Kidney (tissue), 14 donors: ENCODE measurements around the gene KRI1. TPM values are rescaled to one million over a fixed set of nuclear protein-coding genes. Genes with fewer than 3 reads are reported as not detected.

Experiments
- DNase-seq, 5 donors: peaks; one replicate each; pipeline ENCODE4 v3.0.0-alpha.2; 2013 to 2020
- FAIRE-seq: peaks from 2 replicates; lab custom pipeline; 2012; peaks lifted over from hg19 to GRCh38; lab: Jason Lieb, UNC
- H3K27ac ChIP-seq, 2 donors: one replicate each; pipeline ENCODE4 v1.7.0; 2013; ENCODE audit warnings: low read depth in 2 of 2, low read length in 2 of 2, inconsistent platforms in 1 of 2
- H3K27me3 ChIP-seq: one replicate; pipeline ENCODE4 v1.7.1; 2013; ENCODE audit warnings: low read length, inconsistent platforms; ENCODE audit not compliant: control insufficient read depth, insufficient read depth
- H3K36me3 ChIP-seq, 3 donors: one replicate each; pipeline versions ENCODE4 v1.7.0 to v1.7.1; 2013; ENCODE audit warnings: low read length in 3 of 3, control low read depth in 1 of 3, inconsistent platforms in 1 of 3; ENCODE audit not compliant: insufficient read depth in 3 of 3, control insufficient read depth in 2 of 3
- H3K4me1 ChIP-seq, 3 donors: one replicate each; pipeline versions ENCODE4 v1.7.0 to v1.7.1; 2013; ENCODE audit warnings: low read length in 3 of 3, inconsistent platforms in 1 of 3, low read depth in 1 of 3; ENCODE audit not compliant: control insufficient read depth in 2 of 3, insufficient read depth in 2 of 3
- H3K4me3 ChIP-seq, 3 donors: one replicate each; pipeline versions ENCODE4 v1.7.0 to v1.8.1; 2013; ENCODE audit warnings: low read length in 3 of 3, control low read depth in 1 of 3, inconsistent platforms in 1 of 3
- H3K9ac ChIP-seq, 3 donors: one replicate each; pipeline versions ENCODE4 v1.7.0 to v1.7.1; 2013; ENCODE audit warnings: low read length in 3 of 3, control low read depth in 1 of 3, inconsistent platforms in 1 of 3
- H3K9me3 ChIP-seq, 3 donors: one replicate each; pipeline versions ENCODE4 v1.7.0 to v1.7.1; 2013; ENCODE audit warnings: low read length in 3 of 3, control low read depth in 1 of 3, inconsistent platforms in 1 of 3; ENCODE audit not compliant: control insufficient read depth in 2 of 3, insufficient read depth in 1 of 3
- intact Hi-C: fragments of 100-400 bp; cut with DNase I; formaldehyde crosslinking; loops from one replicate; pipeline ENCODE4 v1.11.1; 2022
- polyA plus RNA-seq: library from polyadenylated mRNA; stranded (reverse); fragments of 350-450 nt; fragmentation: Illumina TruSeq; extraction: RNeasy Lipid Tissue Mini Kit (QIAGEN cat#74804); gene quantifications from one replicate; pipeline ENCODE4 v1.2.3, GENCODE V29; 2014; ENCODE audit warnings: low read depth, low replicate concordance; ENCODE audit not compliant: insufficient read depth
- total RNA-seq: library from RNA; stranded (reverse); fragmentation: NEBNext Ultra II Directional; extraction: Animal tissue kit (Norgen Biotek cat#: 25700); gene quantifications from one replicate; pipeline ENCODE4 v1.2.1, GENCODE V29; 2021
- TF ChIP-seq, protein P1 (sequence below): IDR thresholded peaks from 3 replicates; pipeline ENCODE4 v1.5.1; 2012; ENCODE audit warnings: mild to moderate bottlenecking, moderate library complexity, borderline replicate concordance; ENCODE audit not compliant: insufficient read depth; ENCODE audit errors: extremely low read depth
- donor health status: control.
- donor health status: control.
- donor health status: control.
- donor health status: control.
- donor health status: control.
- donor health status: DM: yes; HTN: yes; CAD: no.
- donor health status: Normal renal cell carcinoma (clear cell type).

The KRI1 gene
- total and polyA plus RNA-seq, 2 donors from 2014 or later = 13.9 to 29.4 TPM

DNA sequence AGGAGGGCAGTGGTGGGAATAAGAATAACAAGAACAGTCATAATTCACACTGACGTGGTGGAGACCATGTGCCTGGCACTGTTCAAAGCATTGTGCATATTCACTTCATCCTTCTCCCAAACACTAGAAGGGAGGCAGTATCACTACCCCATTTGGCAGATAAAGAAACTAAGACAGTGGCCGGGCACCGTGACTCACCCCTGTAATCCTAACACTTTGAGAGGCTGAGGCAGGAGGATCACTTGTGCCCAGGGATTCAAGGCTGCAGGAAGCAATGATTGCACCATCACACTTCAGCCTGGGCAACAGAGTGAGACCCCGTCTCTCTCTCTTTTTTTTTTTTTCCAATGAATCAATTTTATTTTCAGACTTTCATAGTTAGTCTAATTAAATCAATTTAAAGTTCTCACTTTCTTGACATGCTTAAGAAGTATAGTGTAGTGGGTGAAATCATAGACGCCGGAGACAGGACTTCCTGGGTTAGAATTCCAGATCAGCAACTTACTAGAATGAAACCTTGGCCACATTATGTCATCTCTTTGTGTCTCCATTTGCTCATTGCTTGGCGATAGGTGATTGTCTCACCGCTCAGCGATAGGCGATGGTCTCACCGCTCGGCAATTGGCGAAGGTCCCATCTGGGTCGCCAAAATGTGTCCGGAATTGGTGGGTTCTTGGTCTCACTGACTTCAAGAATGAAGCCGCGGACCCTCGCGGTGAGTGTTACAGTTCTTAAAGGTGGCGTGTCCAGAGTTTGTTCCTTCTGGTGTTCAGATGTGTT, 27.4 kb downstream of the KRI1 start:
- intact Hi-C loops = no loop called here
- Histone ChIP-seq H3K27me3 (peaks cover 2% of the 10 kb centered on the region), H3K9me3 (no peaks in the 10 kb centered on the region), H3K9ac (no peak overlapping the region), H3K4me3 (no peak overlapping the region), H3K27ac (no peak overlapping the region), H3K36me3 (no peaks in the 10 kb centered on the region), H3K4me1 (no peaks in the 10 kb centered on the region)
- TF ChIP-seq, protein P1, sequence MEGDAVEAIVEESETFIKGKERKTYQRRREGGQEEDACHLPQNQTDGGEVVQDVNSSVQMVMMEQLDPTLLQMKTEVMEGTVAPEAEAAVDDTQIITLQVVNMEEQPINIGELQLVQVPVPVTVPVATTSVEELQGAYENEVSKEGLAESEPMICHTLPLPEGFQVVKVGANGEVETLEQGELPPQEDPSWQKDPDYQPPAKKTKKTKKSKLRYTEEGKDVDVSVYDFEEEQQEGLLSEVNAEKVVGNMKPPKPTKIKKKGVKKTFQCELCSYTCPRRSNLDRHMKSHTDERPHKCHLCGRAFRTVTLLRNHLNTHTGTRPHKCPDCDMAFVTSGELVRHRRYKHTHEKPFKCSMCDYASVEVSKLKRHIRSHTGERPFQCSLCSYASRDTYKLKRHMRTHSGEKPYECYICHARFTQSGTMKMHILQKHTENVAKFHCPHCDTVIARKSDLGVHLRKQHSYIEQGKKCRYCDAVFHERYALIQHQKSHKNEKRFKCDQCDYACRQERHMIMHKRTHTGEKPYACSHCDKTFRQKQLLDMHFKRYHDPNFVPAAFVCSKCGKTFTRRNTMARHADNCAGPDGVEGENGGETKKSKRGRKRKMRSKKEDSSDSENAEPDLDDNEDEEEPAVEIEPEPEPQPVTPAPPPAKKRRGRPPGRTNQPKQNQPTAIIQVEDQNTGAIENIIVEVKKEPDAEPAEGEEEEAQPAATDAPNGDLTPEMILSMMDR = no peak
- no peak for DNase-seq
- no peak for FAIRE-seq

- H3K9ac ChIP-seq = no peak overlapping the region
- intact Hi-C loops = no loop called here
- TF ChIP-seq, protein P1 = no peak
- no peaks in the 10 kb centered on the region for H3K9me3 ChIP-seq
- DNase-seq (no peak), FAIRE-seq (no peak)
- no peak overlapping the region for H3K27ac ChIP-seq
- no peaks in the 10 kb centered on the region for H3K4me1 ChIP-seq
- no peak overlapping the region for H3K4me3 ChIP-seq
- no peaks in the 10 kb centered on the region for H3K36me3 ChIP-seq
- peaks cover 2% of the 10 kb centered on the region for H3K27me3 ChIP-seq
Measured at GRCh38 chr19:10537668-10538067, 28.1 kb downstream of the KRI1 start.

DNA sequence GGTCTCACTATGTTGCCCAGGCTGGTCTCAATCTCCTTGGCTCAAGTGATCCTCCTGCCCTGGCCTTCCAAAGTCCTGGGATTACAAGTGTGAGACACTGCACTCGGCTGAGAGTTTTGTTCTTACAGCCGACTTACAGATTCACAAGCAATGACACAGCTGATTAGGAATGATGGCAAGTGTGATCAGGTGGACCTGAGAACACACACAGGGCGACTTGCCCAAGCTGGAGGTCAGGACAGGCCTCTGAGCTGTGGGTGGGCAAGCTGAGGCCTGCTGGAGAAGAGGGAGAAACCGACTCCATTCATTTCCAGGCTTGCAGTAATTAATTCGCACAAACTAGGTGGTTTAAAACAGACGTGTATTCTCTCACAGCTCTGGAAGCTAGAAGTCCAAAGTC, 30.2 kb downstream of the KRI1 start:
- DNase-seq (no peak), FAIRE-seq (no peak)
- intact Hi-C loops = no loop called here
- TF ChIP-seq, protein P1 = no peak
- Histone ChIP-seq H3K4me3 (no peak overlapping the region), H3K4me1 (no peaks in the 10 kb centered on the region), H3K9ac (no peak overlapping the region), H3K36me3 (no peaks in the 10 kb centered on the region), H3K27me3 (peaks cover 2% of the 10 kb centered on the region), H3K27ac (no peak overlapping the region), H3K9me3 (no peaks in the 10 kb centered on the region)
